Suprapubic skin (tissue), 3 donors: ENCODE data around the gene NHSL2.

Experiments
- EP300 ChIP-seq: sonication (generic); formaldehyde crosslinking; IDR thresholded peaks from one replicate; pipeline ENCODE4 v1.6.1; 2017; ENCODE audit warnings: antibody characterized with exemption
- POLR2A ChIP-seq, 2 donors: fragments of 450-650 bp; IDR thresholded peaks; one replicate each; pipeline ENCODE4 v1.6.1; 2017; ENCODE audit warnings: antibody characterized with exemption in 2 of 2, mild to moderate bottlenecking in 2 of 2, moderate library complexity in 2 of 2
- TF ChIP-seq, protein P1 (sequence below), 2 donors: fragments of 200-600 bp in 1 of 2; fragments of 450-650 bp in 1 of 2; sonication (generic) in 1 of 2; IDR thresholded peaks; one replicate each; pipeline ENCODE4 v1.5.1; 2016 to 2019; ENCODE audit warnings: antibody characterized with exemption in 2 of 2, mild to moderate bottlenecking in 1 of 2, moderate library complexity in 1 of 2

DNA sequence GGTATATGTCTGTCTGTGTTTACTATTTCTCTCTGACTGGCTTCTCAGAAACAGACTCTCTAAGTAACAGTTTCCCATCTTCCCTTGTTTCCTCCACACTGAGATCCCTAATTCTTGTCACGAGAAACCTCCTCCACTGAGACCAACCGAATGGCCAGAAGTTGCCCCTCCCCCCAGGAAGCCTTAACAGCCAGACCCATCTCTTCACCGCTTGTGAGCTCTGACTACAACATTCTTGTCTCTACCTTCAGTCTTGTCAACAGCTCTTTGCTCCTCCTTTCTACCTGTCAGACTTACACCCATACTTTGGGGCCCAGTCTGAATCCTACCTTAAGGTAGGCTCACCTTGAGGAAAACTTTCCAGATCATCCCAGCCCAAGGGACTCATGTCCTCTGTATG, 90.8 kb downstream of the NHSL2 start:
- TF ChIP-seq, protein P1, sequence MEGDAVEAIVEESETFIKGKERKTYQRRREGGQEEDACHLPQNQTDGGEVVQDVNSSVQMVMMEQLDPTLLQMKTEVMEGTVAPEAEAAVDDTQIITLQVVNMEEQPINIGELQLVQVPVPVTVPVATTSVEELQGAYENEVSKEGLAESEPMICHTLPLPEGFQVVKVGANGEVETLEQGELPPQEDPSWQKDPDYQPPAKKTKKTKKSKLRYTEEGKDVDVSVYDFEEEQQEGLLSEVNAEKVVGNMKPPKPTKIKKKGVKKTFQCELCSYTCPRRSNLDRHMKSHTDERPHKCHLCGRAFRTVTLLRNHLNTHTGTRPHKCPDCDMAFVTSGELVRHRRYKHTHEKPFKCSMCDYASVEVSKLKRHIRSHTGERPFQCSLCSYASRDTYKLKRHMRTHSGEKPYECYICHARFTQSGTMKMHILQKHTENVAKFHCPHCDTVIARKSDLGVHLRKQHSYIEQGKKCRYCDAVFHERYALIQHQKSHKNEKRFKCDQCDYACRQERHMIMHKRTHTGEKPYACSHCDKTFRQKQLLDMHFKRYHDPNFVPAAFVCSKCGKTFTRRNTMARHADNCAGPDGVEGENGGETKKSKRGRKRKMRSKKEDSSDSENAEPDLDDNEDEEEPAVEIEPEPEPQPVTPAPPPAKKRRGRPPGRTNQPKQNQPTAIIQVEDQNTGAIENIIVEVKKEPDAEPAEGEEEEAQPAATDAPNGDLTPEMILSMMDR (IDR thresholded peaks at IDR 0.05), result no peak
- TF ChIP-seq POLR2A (IDR thresholded peaks at IDR 0.05) (no peak), EP300 (no peak)
